Fibroblast of the aortic adventitia (primary cell): ENCODE measurements around the gene RETREG1. TPM values are rescaled to one million over a fixed set of nuclear protein-coding genes. Genes with fewer than 3 reads are reported as not detected.
A peak's percentile ranks its signal among the peaks of the same experiment; 100 is the strongest.

ENCODE experiments used
- DNase-seq: peaks from one replicate; pipeline ENCODE4 v3.0.0-alpha.2; 2010; ENCODE audit warnings: low read depth
- H3K4me3 ChIP-seq: 2 replicates; pipeline ENCODE4 v1.5.1; 2011; ENCODE audit warnings: low read depth, mild to moderate bottlenecking, control low read depth, low read length, moderate library complexity
- CTCF ChIP-seq: IDR thresholded peaks from 2 replicates; pipeline ENCODE4 v1.5.1; 2011; ENCODE audit warnings: mild to moderate bottlenecking, low read length, control low read depth, inconsistent platforms; ENCODE audit not compliant: insufficient read depth
- total RNA-seq: library from RNA; depleted of rRNA; stranded (reverse); fragments of >200 nt; gene quantifications from 2 replicates; pipeline ENCODE4 v1.2.3, GENCODE V29; 2012; ENCODE audit warnings: low replicate concordance

RETREG1 gene
- total RNA-seq, 1 donor = 0.99 TPM

- no peak overlapping the region for H3K4me3 ChIP-seq
- TF ChIP-seq CTCF = no peak
- DNase-seq = no peak
Observed at GRCh38 chr5:16603295-16603694, 13.5 kb downstream of the RETREG1 start.

GRCh38 chr5:16602182-16602581 is 14.6 kb downstream of the RETREG1 start:
- DNase-seq = no peak
- no peak for TF ChIP-seq CTCF
- no peak overlapping the region for H3K4me3 ChIP-seq

- peak; percentile 31 for DNase-seq
- no peak for TF ChIP-seq CTCF
- no peak overlapping the region for H3K4me3 ChIP-seq
Observed at GRCh38 chr5:16600946-16601345, 15.9 kb downstream of the RETREG1 start.

- H3K4me3 ChIP-seq = no peak overlapping the region
- no peak for TF ChIP-seq CTCF
- DNase-seq = no peak
Observed at GRCh38 chr5:16600397-16600796, 16.4 kb downstream of the RETREG1 start.

- H3K4me3 ChIP-seq = no peak overlapping the region
- TF ChIP-seq CTCF = no peak
- no peak for DNase-seq
Observed at GRCh38 chr5:16597946-16598694, 18.7 kb downstream of the RETREG1 start.

- TF ChIP-seq CTCF = no peak
- H3K4me3 ChIP-seq = no peak overlapping the region
- no peak for DNase-seq
Observed at GRCh38 chr5:16596581-16596940, 20.2 kb downstream of the RETREG1 start.
